Ascending aorta (tissue), 2 donors: ENCODE results near the gene ATXN1. TPM values are rescaled to one million over a fixed set of nuclear protein-coding genes. Genes with fewer than 3 reads are reported as not detected.

ENCODE experiments used
- DNase-seq, 2 donors: peaks; one replicate each; pipeline ENCODE4 v3.0.0-alpha.2; 2019; ENCODE audit warnings: low spot score in 2 of 2
- H3K27ac ChIP-seq, 2 donors: fragments of 200-600 bp; sonication (generic); one replicate each; pipeline ENCODE4 v1.5.1; 2016 to 2017; ENCODE audit warnings: mild to moderate bottlenecking in 1 of 2
- H3K27me3 ChIP-seq: fragments of 200-600 bp; sonication (generic); one replicate; pipeline ENCODE4 v1.5.1; 2017
- H3K36me3 ChIP-seq, 2 donors: fragments of 200-600 bp; sonication (generic); one replicate each; pipeline ENCODE4 v1.5.1; 2016
- H3K4me1 ChIP-seq, 2 donors: fragments of 200-600 bp; sonication (generic); one replicate each; pipeline ENCODE4 v1.5.1; 2016 to 2017; ENCODE audit warnings: mild to moderate bottlenecking in 1 of 2
- H3K4me3 ChIP-seq, 2 donors: fragments of 200-600 bp; sonication (generic); one replicate each; pipeline ENCODE4 v1.5.1; 2016 to 2017; ENCODE audit warnings: mild to moderate bottlenecking in 1 of 2
- H3K9me3 ChIP-seq, 2 donors: fragments of 200-600 bp; sonication (generic); one replicate each; pipeline ENCODE4 v1.5.1; 2016
- intact Hi-C: fragments of 100-400 bp; cut with DNase I; formaldehyde crosslinking; loops from one replicate; pipeline ENCODE4 v1.15.1; 2023
- total RNA-seq: library from RNA; depleted of rRNA; stranded (reverse); fragments of >200 nt; gene quantifications from one replicate; pipeline ENCODE4 v1.1.0, GENCODE V29; 2016
- TF ChIP-seq, protein P1 (sequence below), 3 experiments: fragments of 200-600 bp in 2 of 3; fragments of 450-650 bp in 1 of 3; sonication (generic) in 2 of 3; IDR thresholded peaks; one replicate each; pipeline ENCODE4 v1.5.1; 2016 to 2019; ENCODE audit warnings: antibody characterized with exemption in 3 of 3, mild to moderate bottlenecking in 1 of 3, moderate library complexity in 1 of 3

The ATXN1 gene
- total RNA-seq, 1 donor from 2014 or later = 68.3 TPM

DNA sequence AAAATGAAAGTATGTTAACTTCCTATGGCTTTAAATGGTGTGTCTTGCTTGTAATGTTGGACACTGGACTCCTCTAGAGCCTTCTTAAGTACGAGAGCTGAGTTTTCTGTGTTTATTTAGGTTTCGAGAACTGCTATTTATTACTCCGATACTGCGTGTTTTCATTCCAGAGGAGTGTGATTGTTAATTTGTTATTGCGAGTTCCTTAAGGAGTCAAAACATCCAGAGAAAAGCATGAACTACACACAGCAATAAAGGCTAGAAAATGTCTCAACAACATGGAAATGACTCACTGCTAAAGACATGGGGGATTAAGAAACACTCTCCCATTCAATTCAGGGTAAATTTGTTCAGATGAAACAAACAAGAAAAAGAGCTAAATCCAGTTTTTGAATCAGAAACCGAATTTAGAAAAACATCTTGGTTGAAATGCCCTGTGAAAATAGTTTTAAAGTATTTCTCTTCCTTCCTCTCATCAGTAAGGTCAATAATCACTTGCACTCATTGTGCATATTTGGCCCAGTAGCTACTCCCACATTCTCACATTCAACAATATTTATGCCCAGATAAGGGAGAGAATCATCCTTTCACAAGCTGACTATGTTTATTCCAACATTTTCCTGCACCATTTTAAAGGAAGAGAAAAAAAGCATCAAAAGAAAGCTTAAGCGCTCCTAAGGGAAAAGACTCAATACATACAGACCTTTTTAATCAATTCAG lies 36.0 kb downstream of the ATXN1 start:
- DNase-seq = no peak
- H3K27me3 ChIP-seq = no peaks in the 10 kb centered on the region
- no peaks in the 10 kb centered on the region for H3K9me3 ChIP-seq
- TF ChIP-seq, protein P1, sequence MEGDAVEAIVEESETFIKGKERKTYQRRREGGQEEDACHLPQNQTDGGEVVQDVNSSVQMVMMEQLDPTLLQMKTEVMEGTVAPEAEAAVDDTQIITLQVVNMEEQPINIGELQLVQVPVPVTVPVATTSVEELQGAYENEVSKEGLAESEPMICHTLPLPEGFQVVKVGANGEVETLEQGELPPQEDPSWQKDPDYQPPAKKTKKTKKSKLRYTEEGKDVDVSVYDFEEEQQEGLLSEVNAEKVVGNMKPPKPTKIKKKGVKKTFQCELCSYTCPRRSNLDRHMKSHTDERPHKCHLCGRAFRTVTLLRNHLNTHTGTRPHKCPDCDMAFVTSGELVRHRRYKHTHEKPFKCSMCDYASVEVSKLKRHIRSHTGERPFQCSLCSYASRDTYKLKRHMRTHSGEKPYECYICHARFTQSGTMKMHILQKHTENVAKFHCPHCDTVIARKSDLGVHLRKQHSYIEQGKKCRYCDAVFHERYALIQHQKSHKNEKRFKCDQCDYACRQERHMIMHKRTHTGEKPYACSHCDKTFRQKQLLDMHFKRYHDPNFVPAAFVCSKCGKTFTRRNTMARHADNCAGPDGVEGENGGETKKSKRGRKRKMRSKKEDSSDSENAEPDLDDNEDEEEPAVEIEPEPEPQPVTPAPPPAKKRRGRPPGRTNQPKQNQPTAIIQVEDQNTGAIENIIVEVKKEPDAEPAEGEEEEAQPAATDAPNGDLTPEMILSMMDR (IDR thresholded peaks at IDR 0.05) = no peak
- intact Hi-C loops = loop anchor here (2.0 kb wide), 1 partner anchor 37 kb away; no protein-coding TSS in a partner anchor
- peak overlapping the region; percentile 81 to 86 for H3K27ac ChIP-seq
- H3K36me3 ChIP-seq = no peaks in the 10 kb centered on the region
- H3K4me3 ChIP-seq = peak overlapping the region; percentile 26 to 31
- peaks cover 8 to 39% of the 10 kb centered on the region in 2 donors for H3K4me1 ChIP-seq

DNA sequence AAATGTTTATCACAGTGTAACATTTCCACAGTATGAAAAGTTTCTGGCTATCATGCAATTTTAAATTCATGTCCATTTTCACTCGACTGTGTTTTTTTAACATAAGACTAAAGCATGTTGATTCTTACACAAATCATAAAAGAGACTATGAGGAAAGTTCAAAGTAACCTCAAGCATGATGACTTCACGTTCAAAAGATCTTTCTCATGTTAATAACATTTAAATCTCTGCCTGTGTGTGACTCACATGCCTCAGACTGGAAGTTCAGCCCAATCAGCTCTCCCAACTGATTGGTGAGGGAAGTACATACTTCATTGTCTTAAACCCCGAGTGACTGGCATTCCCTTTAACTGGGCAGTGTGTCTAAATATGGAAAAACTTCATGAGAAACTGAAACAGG lies 37.4 kb downstream of the ATXN1 start:
- peaks cover 8 to 43% of the 10 kb centered on the region in 2 donors for H3K4me1 ChIP-seq
- TF ChIP-seq, protein P1 (IDR thresholded peaks at IDR 0.05) = no peak
- H3K9me3 ChIP-seq = no peaks in the 10 kb centered on the region
- intact Hi-C loops = loop anchor here (2.0 kb wide), 1 partner anchor 39 kb away; no protein-coding TSS in a partner anchor
- no peaks in the 10 kb centered on the region for H3K36me3 ChIP-seq
- H3K27ac ChIP-seq = peak overlapping the region; percentile 81 to 86
- H3K27me3 ChIP-seq = no peaks in the 10 kb centered on the region
- peak in 1 of 2 donors; percentile 86 for DNase-seq
- peak overlapping the region in 1 of 2 donors; percentile 26 for H3K4me3 ChIP-seq

DNA sequence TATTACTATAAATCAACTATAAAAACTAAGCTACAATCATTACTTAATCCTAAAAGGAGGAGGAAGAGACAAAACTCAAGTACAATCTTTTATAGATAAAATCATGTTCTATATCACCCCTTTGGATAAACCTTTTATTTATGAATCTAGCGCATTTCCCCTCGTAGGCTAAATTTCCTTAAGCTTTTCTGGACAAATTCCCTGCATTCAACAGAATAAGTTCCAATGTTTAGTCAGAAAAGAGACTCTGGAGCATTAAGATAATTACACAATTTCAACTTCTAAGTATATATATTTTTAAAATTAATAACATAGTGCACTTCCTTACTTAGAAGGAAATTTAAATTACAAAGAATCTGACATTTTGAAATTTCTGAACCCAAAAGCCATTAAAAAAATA lies 37.9 kb downstream of the ATXN1 start:
- Histone ChIP-seq H3K4me1 (peaks cover 8 to 48% of the 10 kb centered on the region in 2 donors), H3K4me3 (peak overlapping the region in 1 of 2 donors; percentile 26)
- intact Hi-C loops = no loop called here

DNA sequence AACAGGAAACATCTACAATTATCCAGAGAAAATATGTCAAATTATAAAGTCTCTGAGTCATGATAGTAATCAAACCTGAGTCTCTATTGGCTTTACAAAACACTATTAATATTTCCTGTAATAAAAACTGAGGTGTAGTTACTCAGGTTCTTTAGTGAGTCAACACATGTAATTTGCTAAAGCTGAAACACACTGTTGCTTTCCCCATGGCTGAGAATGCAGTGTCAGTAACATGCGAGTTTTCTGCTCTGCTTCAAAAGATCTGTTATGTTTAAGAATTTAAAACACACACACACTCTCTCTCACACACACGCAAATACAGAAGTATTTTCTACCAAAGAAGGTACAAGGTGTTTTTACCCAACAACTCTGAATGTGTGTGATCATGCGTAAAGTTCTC lies 38.6 kb downstream of the ATXN1 start:
- peak overlapping the region; percentile 7 to 86 for H3K27ac ChIP-seq
- intact Hi-C loops = no loop called here
- peaks cover 8 to 50% of the 10 kb centered on the region in 2 donors for H3K4me1 ChIP-seq
- H3K27me3 ChIP-seq = no peaks in the 10 kb centered on the region
- H3K9me3 ChIP-seq = no peaks in the 10 kb centered on the region
- DNase-seq = no peak
- TF ChIP-seq, protein P1 (IDR thresholded peaks at IDR 0.05) = no peak
- no peaks in the 10 kb centered on the region for H3K36me3 ChIP-seq
- H3K4me3 ChIP-seq = no peak overlapping the region

More for the DNA sequence above, 37.9 kb downstream of the ATXN1 start:
- H3K36me3 ChIP-seq = no peaks in the 10 kb centered on the region
- peak overlapping the region; percentile 68 to 86 for H3K27ac ChIP-seq
- H3K9me3 ChIP-seq = no peaks in the 10 kb centered on the region
- no peaks in the 10 kb centered on the region for H3K27me3 ChIP-seq
- TF ChIP-seq, protein P1 (IDR thresholded peaks at IDR 0.05) = no peak
- DNase-seq = no peak

DNA sequence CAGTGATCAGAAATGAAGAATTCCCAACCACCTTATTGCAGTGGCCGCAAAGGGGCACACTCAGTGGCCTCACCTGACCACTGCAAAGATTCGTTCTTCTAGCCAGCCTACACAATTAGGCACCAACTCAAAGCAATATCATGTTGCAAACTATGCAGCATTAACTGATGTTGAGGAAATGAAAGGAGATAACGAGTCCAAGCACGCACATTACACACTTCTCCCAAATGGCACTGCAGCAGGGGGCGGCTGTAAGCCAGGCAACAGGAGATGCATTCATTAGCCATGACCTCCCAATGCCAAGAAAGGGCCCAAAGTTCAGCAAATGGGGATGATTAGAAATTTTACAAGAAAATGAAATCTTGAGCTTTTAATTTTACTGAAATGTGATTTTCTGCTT lies 39.3 kb downstream of the ATXN1 start:
- DNase-seq = no peak
- H3K36me3 ChIP-seq = no peaks in the 10 kb centered on the region
- no peak overlapping the region for H3K27ac ChIP-seq
- intact Hi-C loops = no loop called here
- H3K9me3 ChIP-seq = no peaks in the 10 kb centered on the region
- H3K4me1 ChIP-seq = peaks cover 8 to 53% of the 10 kb centered on the region in 2 donors
- H3K27me3 ChIP-seq = no peaks in the 10 kb centered on the region
- H3K4me3 ChIP-seq = no peak overlapping the region
- TF ChIP-seq, protein P1 (IDR thresholded peaks at IDR 0.05) = no peak
